Lung (tissue), 12 donors: ENCODE data around the gene SPINT4. TPM values are rescaled to one million over a fixed set of nuclear protein-coding genes. Genes with fewer than 3 reads are reported as not detected.
"Not testable (repeated sequence)": the region's sequence is repeated elsewhere in the genome, so short reads cannot be mapped to it uniquely, and the experiment has no call there.

Experiments
- ATAC-seq: fragments of 200-7000 bp; cut with Tn5 transposase; one replicate; pipeline ENCODE4 v1.9.1; 2020; ENCODE audit warnings: moderate number of reproducible peaks; ENCODE audit not compliant: insufficient read depth, low FRiP score
- DNase-seq, 3 donors: peaks; one replicate each; pipeline ENCODE4 v3.0.0-alpha.2; 2013 to 2017
- H3K27ac ChIP-seq, 2 donors: one replicate each; pipeline ENCODE4 v1.5.1; 2013; ENCODE audit warnings: mild to moderate bottlenecking in 2 of 2, moderate library complexity in 2 of 2, control low read depth in 1 of 2, inconsistent platforms in 1 of 2, low read depth in 1 of 2, low read length in 1 of 2
- H3K27me3 ChIP-seq, 3 donors: one replicate each; pipeline ENCODE4 v1.5.1; 2013; ENCODE audit warnings: low read length in 2 of 3; ENCODE audit not compliant: control insufficient read depth in 3 of 3, insufficient read depth in 3 of 3
- H3K36me3 ChIP-seq, 4 donors: one replicate each; pipeline ENCODE4 v1.5.1; 2013; ENCODE audit warnings: low read length in 4 of 4, mild to moderate bottlenecking in 1 of 4, moderate library complexity in 1 of 4; ENCODE audit not compliant: control insufficient read depth in 4 of 4, insufficient read depth in 4 of 4
- H3K4me1 ChIP-seq, 5 donors: one replicate each; pipeline ENCODE4 v1.5.1; 2013; ENCODE audit warnings: low read length in 5 of 5, mild to moderate bottlenecking in 2 of 5, moderate library complexity in 1 of 5; ENCODE audit not compliant: control insufficient read depth in 5 of 5, insufficient read depth in 5 of 5
- H3K4me3 ChIP-seq: one replicate; pipeline ENCODE4 v1.5.1; 2013; ENCODE audit warnings: mild to moderate bottlenecking, control low read depth, moderate library complexity
- H3K9ac ChIP-seq, 2 donors: one replicate each; pipeline ENCODE4 v1.5.1; 2013; ENCODE audit warnings: low read length in 2 of 2, control low read depth in 1 of 2; ENCODE audit not compliant: insufficient read depth in 1 of 2
- H3K9me3 ChIP-seq, 4 donors: one replicate each; pipeline ENCODE4 v1.5.1; 2013; ENCODE audit warnings: low read length in 3 of 4, mild to moderate bottlenecking in 1 of 4, moderate library complexity in 1 of 4; ENCODE audit not compliant: control insufficient read depth in 4 of 4, insufficient read depth in 3 of 4
- CTCF ChIP-seq: IDR thresholded peaks from 2 replicates; pipeline ENCODE4 v1.5.1; 2012; ENCODE audit warnings: mild to moderate bottlenecking; ENCODE audit errors: control extremely low read depth, extremely low read depth
- WGBS, 2 donors: extraction: QIAGEN DNeasy Blood & Tissue Kit; methylation state at CpG; one replicate each; pipeline ENCODE4 v1.1.7; 2013; 5-methylcytosine and 5-hydroxymethylcytosine counted together
- polyA plus RNA-seq, 2 donors: library from polyadenylated mRNA; stranded (reverse); fragments of 200-250 nt; gene quantifications; one replicate each; pipeline ENCODE4 v1.2.1, GENCODE V29; 2013
- total RNA-seq, 2 donors: library from RNA; depleted of rRNA in 1 of 2; stranded (reverse); fragments of >200 nt in 1 of 2; gene quantifications; one replicate each; pipeline ENCODE4 v1.2.1, GENCODE V29; 2014 to 2021
- donor health status: control.
- donor health status: control.
- donor health status: Bipolar disorder and iron deficiency.
- donor health status: healthy.
- donor health status: DM: yes; HTN: yes; CAD: no.

The SPINT4 gene
- total and polyA plus RNA-seq, 4 donors: not detected

DNA sequence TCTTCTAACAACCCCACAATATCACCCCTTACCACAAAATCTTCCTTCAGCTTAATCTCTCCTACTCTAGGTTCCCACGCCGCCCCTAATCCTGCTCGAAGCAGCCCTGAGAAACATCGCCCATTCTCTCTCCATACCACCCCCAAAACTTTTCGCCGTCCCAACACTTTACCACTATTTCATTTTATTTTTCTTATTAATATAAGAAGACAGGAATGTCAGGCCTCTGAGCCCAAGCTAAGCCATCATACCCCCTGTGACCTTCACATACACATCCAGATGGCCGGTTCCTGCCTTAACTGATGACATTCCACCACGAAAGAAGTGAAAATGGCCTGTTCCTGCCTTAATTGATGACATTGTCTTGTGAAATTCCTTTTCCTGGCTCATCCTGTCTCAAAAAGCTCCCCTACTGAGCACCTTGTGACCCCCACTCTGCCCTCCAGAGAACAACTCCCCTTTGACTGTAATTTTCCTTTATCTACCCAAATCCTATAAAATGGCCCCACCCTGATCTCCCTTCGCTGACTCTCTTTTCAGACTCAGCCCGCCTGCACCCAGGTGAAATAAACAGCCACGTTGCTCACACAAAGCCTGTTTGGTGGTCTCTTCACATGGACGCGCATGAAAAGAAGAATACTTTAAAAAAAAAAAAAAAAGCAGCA lies 42.6 kb downstream of the SPINT4 start:
- H3K27ac ChIP-seq, H3K9ac ChIP-seq, H3K9me3 ChIP-seq, H3K4me1 ChIP-seq, H3K27me3 ChIP-seq, H3K4me3 ChIP-seq, DNase-seq, ATAC-seq, H3K36me3 ChIP-seq: not testable (repeated sequence)
- WGBS, 2 donors: 86 to 93% methylated on average over 13 of the region's 13 CpGs

DNA sequence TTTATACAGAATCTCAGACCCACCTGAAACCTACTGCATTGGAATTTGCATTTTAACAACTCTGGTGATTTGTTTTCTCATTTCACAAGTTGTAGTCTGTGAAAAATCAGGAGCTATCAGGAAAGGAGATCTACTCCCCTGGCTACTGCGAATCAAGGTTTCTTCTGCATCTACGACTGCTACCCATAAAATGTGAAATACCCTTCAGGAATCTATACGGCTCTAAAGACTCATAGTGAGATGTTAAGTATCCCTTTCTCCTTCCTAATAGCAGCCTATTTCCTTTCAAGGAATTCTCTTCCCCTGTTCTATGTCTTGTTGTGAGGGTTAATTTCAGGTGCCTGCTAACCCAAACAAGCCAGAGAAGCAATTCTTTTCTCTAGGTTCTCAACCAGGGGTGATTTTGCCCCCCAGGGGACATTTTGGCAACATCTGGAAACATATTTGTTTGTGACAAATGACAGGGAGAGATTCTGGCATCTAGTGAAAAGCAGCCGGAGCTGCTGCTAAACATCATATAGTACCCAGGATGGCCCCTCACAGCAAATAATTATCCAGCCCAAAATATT lies 43.2 kb downstream of the SPINT4 start:
- Histone ChIP-seq H3K9ac (no peak overlapping the region), H3K4me1 (no peaks in the 10 kb centered on the region), H3K27ac (no peak overlapping the region), H3K27me3 (no peaks in the 10 kb centered on the region), H3K36me3 (no peaks in the 10 kb centered on the region), H3K9me3 (no peaks in the 10 kb centered on the region), H3K4me3 (no peak overlapping the region)
- TF ChIP-seq CTCF: no peak
- WGBS, 2 donors: 70 to 88% methylated on average over 4 of the region's 4 CpGs
- DNase-seq (no peak), ATAC-seq (no peak)

DNA sequence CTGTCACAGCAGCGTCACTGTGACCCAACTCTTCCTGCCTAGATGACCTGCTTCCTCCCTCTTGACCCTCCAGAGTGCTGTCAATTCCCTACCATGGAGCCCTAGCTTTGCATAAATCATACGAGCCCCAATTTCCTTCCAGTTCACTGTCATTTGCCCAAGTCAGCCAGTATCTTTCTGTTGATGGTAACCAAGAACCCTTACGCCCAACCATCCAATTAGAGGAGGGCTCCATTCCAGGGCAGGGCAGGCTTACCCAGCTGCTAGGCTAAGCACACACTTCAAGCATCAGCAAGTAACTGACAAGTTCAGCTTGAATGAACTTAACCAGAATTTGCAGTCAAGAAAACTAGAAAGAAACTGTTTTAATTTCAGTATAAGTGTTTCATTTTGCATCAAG lies 43.8 kb downstream of the SPINT4 start:
- ATAC-seq (no peak), DNase-seq (peak in 1 of 3 donors; percentile 15)
- Histone ChIP-seq H3K27me3 (no peaks in the 10 kb centered on the region), H3K27ac (no peak overlapping the region), H3K9me3 (no peaks in the 10 kb centered on the region), H3K9ac (no peak overlapping the region), H3K4me1 (no peaks in the 10 kb centered on the region), H3K36me3 (no peaks in the 10 kb centered on the region), H3K4me3 (no peak overlapping the region)
- WGBS, 2 donors: 45 to 51% methylated on average over 3 of the region's 3 CpGs
- TF ChIP-seq CTCF: no peak

- Histone ChIP-seq H3K9me3 (no peaks in the 10 kb centered on the region), H3K9ac (no peak overlapping the region), H3K27me3 (no peaks in the 10 kb centered on the region), H3K4me1 (peaks cover 0 to 5% (median 0%) of the 10 kb centered on the region in 5 donors), H3K4me3 (no peak overlapping the region), H3K27ac (no peak overlapping the region), H3K36me3 (no peaks in the 10 kb centered on the region)
- TF ChIP-seq CTCF: no peak
- ATAC-seq: no peak
- no peak for DNase-seq
These were observed 46.3 kb downstream of the SPINT4 start for GRCh38 chr20:45768479-45768878.
